Neuronal stem cell (in vitro differentiated cells): ENCODE results near the gene GORAB.

Experiments
- DNase-seq: peaks from one replicate; pipeline ENCODE4 v3.0.0-alpha.2; 2013; ENCODE audit warnings: low spot score
- H2AFZ ChIP-seq: one replicate; pipeline ENCODE4 v1.6.1; 2013; ENCODE audit warnings: mild to moderate bottlenecking, low read length, inconsistent platforms
- H2AK5ac ChIP-seq: 2 replicates; pipeline ENCODE4 v1.6.1; 2013; ENCODE audit warnings: low read depth, mild to moderate bottlenecking, inconsistent platforms, low read length, moderate library complexity, mixed read lengths
- H2BK120ac ChIP-seq: 2 replicates; pipeline ENCODE4 v1.6.1; 2013; ENCODE audit warnings: low read depth, mild to moderate bottlenecking, inconsistent platforms, low read length, moderate library complexity, mixed read lengths
- H2BK12ac ChIP-seq: one replicate; pipeline ENCODE4 v1.6.1; 2013; ENCODE audit warnings: low read length, inconsistent platforms
- H2BK15ac ChIP-seq: 2 replicates; pipeline ENCODE4 v1.6.1; 2013; ENCODE audit warnings: mild to moderate bottlenecking, low read length, inconsistent platforms, mixed read lengths
- H2BK5ac ChIP-seq: one replicate; pipeline ENCODE4 v1.6.1; 2013; ENCODE audit warnings: inconsistent platforms, mild to moderate bottlenecking, low read length, moderate library complexity
- H3K14ac ChIP-seq: one replicate; pipeline ENCODE4 v1.6.1; 2013; ENCODE audit warnings: low read length, inconsistent platforms
- H3K18ac ChIP-seq: 2 replicates; pipeline ENCODE4 v1.6.1; 2013; ENCODE audit warnings: low read length, inconsistent platforms
- H3K23ac ChIP-seq: 2 replicates; pipeline ENCODE4 v1.6.1; 2013; ENCODE audit warnings: low read depth, mild to moderate bottlenecking, mixed read lengths, low read length, inconsistent platforms; ENCODE audit not compliant: poor library complexity
- H3K27ac ChIP-seq: replicated peaks from 3 replicates; pipeline ENCODE4 v1.5.1; 2013; ENCODE audit warnings: low read length, inconsistent platforms
- H3K27me3 ChIP-seq, 3 experiments: 2 replicates each; pipeline ENCODE4 v1.6.1; 2013; ENCODE audit warnings: low read length in 3 of 3, mild to moderate bottlenecking in 2 of 3, inconsistent platforms in 1 of 3, low read depth in 1 of 3, mixed read lengths in 1 of 3, moderate library complexity in 1 of 3; ENCODE audit not compliant: control insufficient read depth in 3 of 3, insufficient read depth in 3 of 3
- H3K36me3 ChIP-seq, 2 donors: replicated peaks in 1 of 2; 2 replicates each; pipeline ENCODE4 v1.6.1; 2013; ENCODE audit warnings: low read length in 2 of 2; ENCODE audit not compliant: control insufficient read depth in 2 of 2, insufficient read depth in 2 of 2
- H3K4ac ChIP-seq: 2 replicates; pipeline ENCODE4 v1.6.1; 2013; ENCODE audit warnings: inconsistent platforms, mild to moderate bottlenecking, low read length, moderate library complexity
- H3K4me1 ChIP-seq, 2 donors: 1 replicate in 1 of 2; 2 replicates in 1 of 2; pipeline ENCODE4 v1.6.1; 2013; ENCODE audit warnings: low read length in 2 of 2, low read depth in 1 of 2; ENCODE audit not compliant: control insufficient read depth in 2 of 2, insufficient read depth in 1 of 2
- H3K4me2 ChIP-seq: one replicate; pipeline ENCODE4 v1.6.1; 2013; ENCODE audit warnings: mild to moderate bottlenecking, low read length, inconsistent platforms; ENCODE audit not compliant: insufficient read depth, poor library complexity, severe bottlenecking
- H3K4me3 ChIP-seq, 2 donors: 2 replicates each; pipeline ENCODE4 v1.5.1; 2013; ENCODE audit warnings: low read length in 2 of 2, mild to moderate bottlenecking in 2 of 2, inconsistent platforms in 1 of 2, moderate library complexity in 1 of 2
- H3K79me1 ChIP-seq: one replicate; pipeline ENCODE4 v1.6.1; 2013; ENCODE audit warnings: low read depth, mild to moderate bottlenecking, inconsistent platforms, low read length, moderate library complexity
- H3K9ac ChIP-seq: one replicate; pipeline ENCODE4 v1.6.1; 2013; ENCODE audit warnings: mild to moderate bottlenecking, low read depth, low read length, inconsistent platforms; ENCODE audit not compliant: poor library complexity
- H3K9me3 ChIP-seq, 2 donors: replicated peaks in 1 of 2; 2 replicates each; pipeline versions ENCODE3 to v1.6.1; 2013; ENCODE audit warnings: low read length in 2 of 2, mild to moderate bottlenecking in 2 of 2, inconsistent platforms in 1 of 2, low read depth in 1 of 2, mixed read lengths in 1 of 2, moderate library complexity in 1 of 2; ENCODE audit not compliant: control insufficient read depth in 2 of 2, insufficient read depth in 1 of 2
- H4K8ac ChIP-seq: one replicate; pipeline ENCODE4 v1.6.1; 2013; ENCODE audit warnings: low read depth, mild to moderate bottlenecking, inconsistent platforms, low read length, moderate library complexity
- H4K91ac ChIP-seq: one replicate; pipeline ENCODE4 v1.6.1; 2013; ENCODE audit warnings: low read length, low read depth, mild to moderate bottlenecking, inconsistent platforms; ENCODE audit not compliant: poor library complexity
- WGBS, 2 donors: extraction: QIAGEN DNeasy Blood & Tissue Kit; methylation state at CpG; one replicate each; pipeline ENCODE4 v1.1.7; 2013; ENCODE audit warnings: missing lambda C conversion rate in 2 of 2, mixed read lengths in 1 of 2; ENCODE audit not compliant: insufficient read length in 2 of 2, insufficient replicate concordance in 1 of 2; ENCODE audit errors: extremely low coverage in 2 of 2; 5-methylcytosine and 5-hydroxymethylcytosine counted together

GORAB gene

GRCh38 chr1:170601866-170602265 is 69.9 kb downstream of the GORAB start:
- no peaks in the 10 kb centered on the region for H3K27me3 ChIP-seq
- no peak overlapping the region for H3K9ac ChIP-seq
- H3K23ac ChIP-seq: no peak overlapping the region
- H2BK5ac ChIP-seq: no peak overlapping the region
- no peak overlapping the region for H3K4me3 ChIP-seq
- no peak for DNase-seq
- no peak overlapping the region for H2BK12ac ChIP-seq
- no CpG with 5 or more reads among the region's 1 CpG for WGBS, 2 donors
- H2BK15ac ChIP-seq: no peak overlapping the region
- H4K8ac ChIP-seq: no peak overlapping the region
- no peak overlapping the region for H2AK5ac ChIP-seq
- H3K14ac ChIP-seq: no peak overlapping the region
- H3K18ac ChIP-seq: no peak overlapping the region
- H2AFZ ChIP-seq: no peak overlapping the region
- no peaks in the 10 kb centered on the region for H3K4me1 ChIP-seq
- H3K9me3 ChIP-seq: peaks cover 0 to 4% of the 10 kb centered on the region in 2 donors
- no peak overlapping the region for H3K4me2 ChIP-seq
- H3K36me3 ChIP-seq: no peaks in the 10 kb centered on the region
- no peaks in the 10 kb centered on the region for H3K79me1 ChIP-seq
- no peak overlapping the region for H3K27ac ChIP-seq
- H4K91ac ChIP-seq: no peak overlapping the region
- no peak overlapping the region for H3K4ac ChIP-seq
- no peak overlapping the region for H2BK120ac ChIP-seq
